GM19395 (cell line): ENCODE data around the gene LYPD6B.

Source experiments
- ATAC-seq: cut with Tn5 transposase; IDR thresholded peaks from one replicate; pipeline ENCODE4 v1.9.1; 2021; ENCODE audit warnings: mild to moderate bottlenecking, moderate library complexity; ENCODE audit not compliant: unreplicated experiment

Gene LYPD6B, protein sequence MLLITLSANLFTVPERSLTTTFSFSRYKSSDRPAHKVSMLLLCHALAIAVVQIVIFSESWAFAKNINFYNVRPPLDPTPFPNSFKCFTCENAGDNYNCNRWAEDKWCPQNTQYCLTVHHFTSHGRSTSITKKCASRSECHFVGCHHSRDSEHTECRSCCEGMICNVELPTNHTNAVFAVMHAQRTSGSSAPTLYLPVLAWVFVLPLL

DNA sequence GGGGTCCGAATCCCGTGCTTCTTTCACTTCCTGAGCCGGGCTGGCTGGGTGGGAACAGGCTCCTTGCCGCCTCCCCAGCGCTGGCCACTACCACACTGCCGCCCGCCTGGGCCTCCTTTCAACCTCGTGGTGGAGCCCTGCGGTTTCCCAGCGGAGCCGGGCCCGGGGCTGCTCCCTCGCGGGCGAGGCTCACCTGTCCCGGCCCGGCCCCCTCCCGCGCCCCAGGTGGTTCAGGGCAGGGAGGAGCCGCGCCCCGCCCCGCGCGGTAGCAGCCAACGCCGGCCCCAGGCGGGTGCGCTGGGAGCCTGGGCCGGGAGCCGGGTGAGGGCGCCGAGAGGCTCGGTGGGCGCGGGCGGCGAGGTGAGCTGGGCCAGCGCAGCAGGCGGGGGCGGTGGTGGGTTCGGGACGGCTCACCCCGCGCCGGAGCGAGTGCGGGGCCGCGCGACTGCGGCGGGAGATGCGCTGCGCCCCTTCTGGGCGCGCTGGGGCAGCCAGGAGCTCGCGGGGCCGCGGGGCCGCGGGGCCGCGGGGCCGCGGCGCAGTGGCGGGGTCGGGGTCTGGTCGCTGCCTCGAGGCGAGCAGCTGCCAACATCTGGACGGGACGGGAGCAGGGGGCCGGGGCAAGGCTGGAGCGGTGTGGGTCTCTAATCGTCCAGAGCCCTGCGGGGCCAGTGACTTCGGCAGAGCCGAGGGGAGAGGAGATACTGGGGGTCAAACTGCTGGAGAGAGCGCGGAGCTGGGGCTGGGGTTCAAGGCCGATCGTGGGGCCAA is at the start of gene LYPD6B:
Gene LYPD6B (plus strand): TSS at position 258 of the 771 bp plus-strand sequence. CDS start 92,250 bp downstream, outside the sequence.
- ATAC-seq, result peak; percentile 66

DNA sequence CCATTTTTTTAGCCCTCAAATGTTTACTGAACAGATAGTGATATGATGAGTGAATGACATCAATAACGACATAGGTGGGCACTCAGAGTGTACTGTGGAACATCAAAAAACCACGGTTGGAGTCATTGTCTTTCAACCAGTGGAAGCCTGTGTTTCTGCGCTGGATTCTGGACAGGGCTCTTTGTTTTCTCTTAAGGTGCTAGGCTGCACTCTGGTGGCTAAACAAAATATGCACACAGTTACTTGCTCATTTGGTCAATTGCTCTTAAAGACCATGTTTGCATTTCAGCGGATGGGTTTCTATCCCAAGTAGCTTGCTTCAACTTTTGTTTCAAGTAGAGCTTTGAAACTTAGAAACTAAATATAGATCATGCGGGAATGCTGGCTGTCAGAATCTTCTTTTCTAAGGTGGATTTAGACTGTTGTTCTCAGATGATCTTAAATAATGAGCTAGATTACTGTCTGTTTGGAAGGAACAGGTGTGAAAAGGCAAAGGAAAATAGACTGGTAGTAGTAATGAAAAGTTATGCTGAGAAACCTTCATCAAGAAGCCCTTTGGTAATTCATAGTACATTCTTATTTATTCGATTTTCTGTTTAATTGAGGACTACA is 48.5 kb upstream of the LYPD6B start:
- ATAC-seq, result peak; percentile 95

DNA sequence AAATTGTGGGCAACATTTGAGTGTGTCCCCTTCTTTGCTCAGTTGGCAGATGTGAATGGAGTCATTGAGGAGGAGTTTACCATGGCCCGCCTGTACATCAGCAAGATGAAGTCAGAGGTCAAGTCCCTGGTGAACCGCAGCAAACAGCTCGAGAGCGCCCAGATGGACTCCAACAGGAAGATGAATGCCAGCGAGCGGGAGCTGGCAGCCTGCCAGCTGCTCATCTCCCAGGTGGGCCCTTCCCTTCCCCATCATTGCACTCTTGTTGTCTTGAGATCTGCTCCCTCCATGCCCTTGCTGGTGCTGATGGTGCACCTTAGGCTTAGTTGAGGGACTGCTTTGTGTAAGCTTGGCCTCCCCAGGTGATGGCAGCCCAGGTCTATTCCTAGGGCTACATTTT is 47.5 kb upstream of the LYPD6B start:
- no peak for ATAC-seq

DNA sequence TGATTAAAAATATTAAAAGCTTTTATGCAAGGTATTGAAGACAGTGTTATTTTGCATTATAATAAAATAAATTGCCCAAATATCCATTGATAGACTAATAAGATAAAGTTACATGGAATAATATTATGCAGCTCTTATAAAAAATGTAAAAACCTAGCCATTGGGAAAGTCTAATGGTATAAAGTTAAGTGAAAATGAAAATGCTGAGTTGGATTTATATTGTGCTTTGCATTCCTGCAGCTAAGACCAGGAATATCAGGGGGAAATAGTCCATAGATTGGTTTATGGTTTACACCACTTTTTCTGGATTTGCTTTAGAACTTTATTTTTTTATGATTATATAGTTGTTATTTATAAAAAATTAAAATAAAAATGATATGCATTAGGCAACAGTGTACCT is 46.1 kb upstream of the LYPD6B start:
- no peak for ATAC-seq

DNA sequence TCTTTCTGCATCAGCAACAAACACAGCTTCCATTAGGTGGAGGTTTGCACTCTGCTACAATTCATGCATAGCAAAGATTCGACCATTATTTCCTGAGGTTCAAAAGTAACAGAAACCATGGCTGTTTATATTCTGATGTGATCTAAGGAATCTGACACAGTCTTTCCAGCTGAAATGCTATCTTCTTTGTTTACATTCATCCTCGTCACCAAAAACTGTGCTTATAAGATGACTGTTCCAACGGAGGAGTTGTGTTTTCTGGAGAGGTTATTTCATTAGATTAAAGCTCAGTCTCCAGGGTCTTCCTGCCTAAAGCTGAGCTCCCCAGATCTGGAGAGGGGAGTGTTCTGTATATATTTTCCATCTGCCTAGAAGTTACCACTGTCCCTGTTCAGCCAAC is 45.1 kb upstream of the LYPD6B start:
- ATAC-seq, result no peak

DNA sequence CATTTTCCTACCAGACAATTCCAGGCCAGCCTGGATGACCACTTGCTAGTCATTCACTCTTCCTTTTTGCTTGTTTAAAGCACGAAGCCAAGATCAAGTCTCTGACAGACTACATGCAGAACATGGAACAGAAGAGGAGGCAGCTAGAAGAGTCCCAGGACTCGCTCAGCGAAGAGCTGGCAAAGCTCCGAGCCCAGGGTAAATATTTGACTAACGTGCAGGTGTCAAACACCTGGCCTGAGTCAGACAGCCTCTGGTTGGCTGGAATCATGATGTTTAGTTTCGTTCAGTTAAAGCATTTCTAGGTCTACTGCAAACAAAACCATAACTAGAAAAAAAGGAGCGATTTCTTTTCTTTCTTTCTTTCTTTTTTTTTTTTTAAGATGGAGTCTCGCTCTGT is 44.2 kb upstream of the LYPD6B start:
- no peak for ATAC-seq

DNA sequence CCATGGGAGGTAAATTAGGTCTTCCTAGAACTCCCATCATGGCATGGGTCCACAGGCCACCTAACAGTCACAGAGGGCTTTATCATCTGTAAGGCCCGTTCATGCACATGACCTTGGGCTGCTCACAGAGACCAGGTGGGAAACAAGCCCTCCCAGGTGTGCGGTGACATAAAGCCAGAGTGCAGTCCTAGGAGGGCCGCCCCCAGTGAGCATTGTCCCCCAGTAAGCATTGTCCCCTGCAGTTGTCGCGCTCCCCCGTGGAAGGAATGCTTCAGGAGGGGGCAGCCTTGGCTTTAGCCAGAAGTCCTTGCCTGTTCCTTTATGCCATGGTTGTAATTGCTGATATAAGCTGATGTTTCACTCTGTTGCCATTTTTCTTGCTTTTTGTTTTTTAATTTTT is 41.7 kb upstream of the LYPD6B start:
- no peak for ATAC-seq

DNA sequence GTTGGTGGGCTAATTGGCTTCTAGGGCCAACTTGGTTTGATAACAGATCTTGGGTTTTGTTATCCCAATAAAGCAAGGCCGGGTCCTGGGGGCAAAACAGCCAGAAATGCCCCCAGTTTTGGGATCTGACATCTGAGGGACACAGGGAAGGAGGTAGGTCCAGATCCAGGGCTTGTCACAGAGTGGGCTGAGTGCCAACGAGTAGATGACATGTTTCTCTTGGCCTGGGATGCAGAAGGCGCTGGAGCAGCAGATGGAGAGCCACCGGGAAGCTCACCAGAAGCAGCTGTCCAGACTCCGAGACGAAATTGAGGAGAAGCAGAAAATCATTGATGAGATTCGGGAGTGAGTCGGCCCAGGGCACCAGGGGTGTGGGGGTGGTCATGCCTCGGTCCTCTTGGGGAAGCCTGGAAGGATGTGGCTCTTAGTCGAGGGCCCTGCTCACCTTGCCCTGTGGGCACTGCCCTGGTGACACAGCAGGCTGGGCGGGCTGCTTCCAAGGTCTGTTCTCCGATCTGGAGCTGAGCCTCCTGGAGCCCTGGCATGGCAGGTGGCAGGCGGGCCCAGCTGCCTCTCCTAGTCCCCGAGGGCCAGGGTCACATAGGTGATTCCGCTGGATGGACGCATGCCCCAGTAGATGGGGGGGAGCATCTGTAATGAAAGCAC is 40.2 kb upstream of the LYPD6B start:
- no peak for ATAC-seq

DNA sequence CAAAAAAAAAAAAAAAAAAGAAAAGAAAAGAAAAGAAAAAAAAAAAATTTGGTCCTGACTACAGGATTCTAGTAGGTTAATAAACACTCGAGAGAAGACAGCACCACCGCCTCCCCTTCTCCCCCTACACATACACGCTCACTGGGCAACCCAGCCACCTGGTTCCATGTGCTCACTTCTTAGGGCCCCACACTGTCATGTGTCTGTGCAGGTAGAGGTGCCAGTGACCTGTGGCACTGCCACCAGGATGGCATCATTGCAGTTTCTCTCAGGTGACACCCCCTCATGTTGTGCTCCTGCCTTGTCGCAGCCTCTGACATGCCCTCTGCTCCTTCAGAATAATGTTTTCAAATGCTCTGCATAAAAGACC is 39.7 kb upstream of the LYPD6B start:
- ATAC-seq, result no peak

DNA sequence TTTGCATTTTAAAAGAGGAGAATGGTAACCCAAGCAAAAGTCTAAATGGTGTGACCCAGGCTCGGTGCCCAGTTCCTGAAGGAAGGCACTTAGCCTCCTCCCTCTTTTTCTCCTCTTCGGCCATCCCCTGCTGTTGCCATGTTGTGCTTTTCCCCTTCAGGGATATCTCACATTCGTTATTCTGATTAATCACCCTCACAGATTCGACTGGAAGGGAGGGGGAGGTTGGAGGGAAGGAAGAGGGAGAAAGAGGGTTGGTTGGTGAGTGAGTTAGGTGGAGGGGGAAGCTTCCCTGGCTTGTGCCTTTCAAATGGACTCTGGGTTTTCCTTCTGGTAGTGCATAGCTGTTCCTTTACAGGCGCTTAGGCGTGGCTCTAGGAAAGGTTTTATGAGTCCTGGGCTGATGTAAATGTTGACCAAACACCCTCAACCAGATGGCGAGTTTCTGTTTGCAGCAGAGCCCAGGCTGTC is 39.0 kb upstream of the LYPD6B start:
- ATAC-seq, result no peak

DNA sequence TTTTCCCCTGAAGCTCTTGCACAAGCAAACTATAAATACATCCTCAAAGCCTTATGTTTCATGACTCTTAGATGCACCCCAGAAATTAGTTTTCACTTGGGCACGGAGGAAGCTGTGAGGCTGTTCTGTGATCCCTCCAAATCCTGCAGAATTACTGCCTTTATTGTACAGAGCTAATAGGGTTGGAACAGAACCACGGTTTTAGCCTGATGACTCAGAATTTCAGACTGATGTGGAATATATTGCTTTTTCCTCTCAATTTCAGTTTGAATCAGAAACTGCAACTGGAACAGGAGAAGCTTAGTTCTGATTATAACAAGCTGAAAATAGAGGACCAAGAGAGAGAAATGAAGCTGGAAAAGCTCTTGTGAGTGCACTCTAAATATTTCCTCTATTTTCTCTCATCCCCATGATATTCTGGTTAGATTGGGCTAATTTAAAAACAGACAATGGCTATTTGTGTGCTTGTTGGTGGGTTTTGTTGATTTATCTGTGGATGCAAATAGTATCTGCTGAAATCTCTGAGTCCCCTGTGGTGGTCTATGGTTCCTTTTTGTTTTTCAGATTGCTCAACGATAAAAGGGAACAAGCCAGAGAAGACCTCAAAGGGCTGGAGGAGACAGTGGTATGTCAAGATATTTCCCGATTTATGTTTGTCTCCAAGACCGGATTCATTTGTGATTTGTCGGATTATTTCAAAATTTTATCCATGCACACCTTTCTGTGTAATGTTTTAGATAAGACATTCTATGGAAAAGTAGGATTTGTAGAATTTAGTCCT is 38.2 kb upstream of the LYPD6B start:
- ATAC-seq, result no peak

DNA sequence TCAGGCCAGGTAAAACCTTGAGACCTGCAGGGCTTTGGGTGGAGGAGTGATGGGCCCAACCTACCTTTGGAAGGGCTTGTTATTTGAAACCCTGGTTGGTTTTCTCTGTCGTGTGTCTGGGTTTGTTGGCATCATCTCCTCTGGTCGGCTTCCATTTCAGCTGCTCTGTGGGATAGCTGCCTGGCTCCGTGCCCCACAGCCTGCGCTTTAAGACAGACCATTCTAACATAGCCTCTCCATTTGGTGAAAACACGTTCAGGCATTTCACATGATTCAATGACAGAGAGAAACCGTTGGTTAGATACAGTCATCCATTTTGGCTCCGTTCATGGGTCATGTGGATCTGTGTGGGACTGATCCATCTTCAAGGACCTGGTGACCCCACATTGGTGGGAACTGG is 37.0 kb upstream of the LYPD6B start:
- no peak for ATAC-seq

DNA sequence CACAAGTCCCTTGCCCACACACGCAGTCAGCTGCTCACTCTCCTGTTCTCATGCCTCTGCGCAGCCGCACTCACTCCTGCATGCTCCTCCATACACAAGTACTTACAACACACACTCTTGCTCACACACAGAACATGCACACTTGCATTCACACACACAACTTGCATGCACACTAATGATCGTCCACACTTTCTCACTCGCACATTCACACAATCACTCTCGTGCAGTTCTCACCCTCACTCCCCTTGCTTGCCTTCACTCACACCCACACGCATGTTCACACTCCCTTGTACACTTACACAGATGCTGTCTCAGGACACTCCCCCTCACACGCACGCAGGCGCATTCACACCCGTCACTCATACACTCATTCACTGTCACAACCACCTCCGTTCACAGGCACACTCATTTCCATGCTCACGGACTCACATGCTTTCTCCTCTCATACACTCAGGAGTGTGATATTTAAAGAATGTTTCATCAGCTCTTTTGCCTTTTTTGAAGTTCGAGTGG is 36.1 kb upstream of the LYPD6B start:
- no peak for ATAC-seq

DNA sequence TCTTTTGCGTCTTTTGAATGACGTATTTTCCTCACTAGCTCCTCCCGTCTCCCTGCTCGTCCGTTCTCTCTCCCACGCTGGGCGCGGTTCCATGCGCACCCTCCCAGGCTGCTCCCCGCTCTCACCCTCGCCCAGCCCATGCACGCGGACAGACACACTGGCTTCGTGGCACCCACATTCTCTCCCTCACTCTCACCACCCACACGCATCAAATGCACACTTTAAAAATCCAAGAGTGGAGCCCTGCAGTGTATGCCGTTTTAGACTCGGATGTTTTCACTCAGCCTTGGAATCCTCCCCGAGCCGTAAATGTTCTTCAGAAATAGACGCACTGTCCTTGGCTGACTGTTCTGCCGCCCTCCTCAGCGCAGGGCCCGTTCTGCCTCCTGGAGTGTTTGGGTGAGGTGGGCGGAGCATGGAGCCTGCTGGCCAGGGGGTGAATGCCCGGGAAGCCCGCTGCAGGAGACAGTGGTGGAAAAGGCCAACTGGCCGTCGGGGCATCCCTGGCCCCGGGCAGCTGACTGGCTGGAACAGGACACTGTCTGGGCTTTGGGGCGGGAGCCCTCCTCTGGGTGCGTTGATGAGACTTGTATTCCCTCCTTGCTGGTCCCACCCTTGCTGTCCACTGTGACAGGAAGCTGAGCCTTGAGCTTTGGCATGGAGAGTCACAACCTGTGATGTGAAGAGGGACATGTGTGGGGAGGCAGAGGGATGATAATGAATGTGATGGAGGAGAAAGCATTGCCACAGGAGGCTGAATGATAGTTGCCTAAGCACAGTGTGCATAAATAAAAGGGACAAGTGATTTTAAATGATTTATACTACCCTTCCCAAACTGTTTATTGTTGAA is 35.4 kb upstream of the LYPD6B start:
- no peak for ATAC-seq

DNA sequence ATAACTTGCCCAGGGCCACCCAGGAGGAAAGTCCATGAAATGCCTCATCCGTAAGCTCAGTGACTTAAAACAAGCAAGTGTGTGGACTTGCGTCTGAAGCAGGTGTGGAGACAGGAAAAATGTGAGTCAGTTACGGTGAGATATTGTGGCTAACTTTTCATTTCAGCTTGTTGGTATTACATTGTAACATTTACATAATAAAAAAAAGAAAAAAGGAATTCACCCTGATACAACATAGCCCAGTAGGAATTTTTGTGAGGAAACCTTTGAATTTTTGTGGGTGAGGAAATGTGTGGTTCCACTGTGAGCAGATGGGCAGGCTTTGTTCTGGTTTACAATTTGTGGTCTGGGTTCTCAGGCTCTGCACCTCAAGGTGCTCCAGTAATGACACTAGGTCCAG is 33.7 kb upstream of the LYPD6B start:
- no peak for ATAC-seq

DNA sequence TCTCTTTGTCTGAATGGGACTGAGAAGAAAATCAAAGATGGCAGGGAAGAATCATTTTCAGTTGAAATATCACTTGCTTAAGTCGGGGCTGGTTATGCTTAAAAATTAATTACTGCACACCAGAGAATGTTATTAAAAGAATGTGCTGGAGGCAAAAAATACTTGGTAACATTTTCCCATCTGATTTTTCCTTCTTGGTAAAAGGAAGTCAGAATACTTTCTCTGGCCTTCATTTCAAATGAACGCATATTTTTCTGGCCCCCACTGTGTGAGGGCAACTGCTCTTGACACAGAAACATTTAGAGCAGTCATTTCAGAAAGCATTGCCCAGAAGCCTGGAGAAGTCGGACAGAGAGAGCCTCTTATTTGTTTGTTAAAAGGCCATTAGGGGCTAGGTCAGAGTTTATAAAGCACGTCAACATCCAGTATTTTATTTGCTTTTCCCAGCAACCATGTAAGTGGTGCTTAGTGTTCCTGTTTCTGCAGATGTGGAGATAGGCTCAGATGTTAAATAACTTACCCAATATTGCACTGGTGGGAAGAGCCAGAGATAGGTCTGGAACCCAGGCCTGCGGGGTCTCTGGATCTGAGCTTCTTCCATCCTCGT is 32.9 kb upstream of the LYPD6B start:
- ATAC-seq, result no peak

DNA sequence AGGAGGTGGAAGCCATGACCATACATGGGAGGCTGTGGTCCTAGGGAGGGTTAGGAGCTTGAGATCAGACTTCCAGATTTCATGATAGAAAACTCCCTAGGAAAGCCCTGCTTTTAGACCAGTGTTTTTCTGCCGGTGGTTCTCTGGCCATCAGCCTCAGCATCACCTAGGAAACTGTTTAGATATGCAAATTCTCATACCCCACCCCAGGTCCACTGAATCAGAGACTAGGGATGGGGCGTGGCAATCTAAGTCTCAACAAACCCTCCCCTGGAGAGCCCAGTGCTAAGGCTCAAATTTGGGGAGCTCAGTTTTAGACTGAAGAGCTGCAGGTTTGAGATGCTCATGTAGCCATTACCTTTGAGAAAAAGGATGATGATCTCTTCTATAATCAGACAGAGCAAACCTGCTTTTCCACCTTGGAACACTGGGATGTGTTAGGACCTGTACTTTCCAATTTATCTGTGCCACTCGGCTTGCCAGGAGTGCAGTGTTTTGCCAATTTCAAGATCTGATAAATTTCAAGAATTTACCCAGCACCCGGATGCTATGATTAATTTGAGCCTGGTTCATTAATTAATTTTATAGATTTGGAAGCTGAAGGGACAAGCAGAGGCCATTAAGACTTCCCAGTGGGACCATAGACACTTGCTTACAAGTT is 31.5 kb upstream of the LYPD6B start:
- no peak for ATAC-seq

DNA sequence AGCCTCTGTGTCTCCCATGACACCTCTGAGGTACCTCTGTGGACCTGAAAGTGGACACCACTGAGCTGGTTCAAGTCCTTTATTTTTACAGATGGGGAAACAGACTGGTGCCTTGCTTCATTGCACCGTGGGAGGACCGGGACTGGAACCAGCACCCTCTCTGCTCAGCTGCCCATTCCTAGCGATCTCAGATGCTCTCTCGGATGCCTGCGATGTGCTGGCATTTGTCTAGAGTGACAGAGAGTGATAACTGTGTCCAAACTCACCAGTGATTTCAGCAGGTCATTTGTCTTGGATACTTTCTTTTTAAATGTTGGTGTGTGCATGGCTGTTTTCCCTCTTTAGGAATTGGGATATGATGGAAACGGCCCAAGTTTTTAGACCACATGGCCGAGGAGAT is 30.1 kb upstream of the LYPD6B start:
- ATAC-seq, result no peak
